ENCODE measurements around the gene C8B. TPM values are rescaled to one million over a fixed set of nuclear protein-coding genes. Genes with fewer than 3 reads are reported as not detected.

Gene C8B
- polyA plus RNA-seq, 1 donor from 2014 or later, result not detected

GRCh38 chr1:56901716-56902115, 64.1 kb downstream of the C8B start:
- TF ChIP-seq EZH2 (IDR thresholded peaks at IDR 0.05; ENCODE audit: borderline replicate concordance, insufficient read depth, low read length, poor library complexity, severe bottlenecking) (no peak), TAF1 (IDR thresholded peaks at IDR 0.05; ENCODE audit: low read depth) (no peak)
- TF ChIP-seq, protein P1, sequence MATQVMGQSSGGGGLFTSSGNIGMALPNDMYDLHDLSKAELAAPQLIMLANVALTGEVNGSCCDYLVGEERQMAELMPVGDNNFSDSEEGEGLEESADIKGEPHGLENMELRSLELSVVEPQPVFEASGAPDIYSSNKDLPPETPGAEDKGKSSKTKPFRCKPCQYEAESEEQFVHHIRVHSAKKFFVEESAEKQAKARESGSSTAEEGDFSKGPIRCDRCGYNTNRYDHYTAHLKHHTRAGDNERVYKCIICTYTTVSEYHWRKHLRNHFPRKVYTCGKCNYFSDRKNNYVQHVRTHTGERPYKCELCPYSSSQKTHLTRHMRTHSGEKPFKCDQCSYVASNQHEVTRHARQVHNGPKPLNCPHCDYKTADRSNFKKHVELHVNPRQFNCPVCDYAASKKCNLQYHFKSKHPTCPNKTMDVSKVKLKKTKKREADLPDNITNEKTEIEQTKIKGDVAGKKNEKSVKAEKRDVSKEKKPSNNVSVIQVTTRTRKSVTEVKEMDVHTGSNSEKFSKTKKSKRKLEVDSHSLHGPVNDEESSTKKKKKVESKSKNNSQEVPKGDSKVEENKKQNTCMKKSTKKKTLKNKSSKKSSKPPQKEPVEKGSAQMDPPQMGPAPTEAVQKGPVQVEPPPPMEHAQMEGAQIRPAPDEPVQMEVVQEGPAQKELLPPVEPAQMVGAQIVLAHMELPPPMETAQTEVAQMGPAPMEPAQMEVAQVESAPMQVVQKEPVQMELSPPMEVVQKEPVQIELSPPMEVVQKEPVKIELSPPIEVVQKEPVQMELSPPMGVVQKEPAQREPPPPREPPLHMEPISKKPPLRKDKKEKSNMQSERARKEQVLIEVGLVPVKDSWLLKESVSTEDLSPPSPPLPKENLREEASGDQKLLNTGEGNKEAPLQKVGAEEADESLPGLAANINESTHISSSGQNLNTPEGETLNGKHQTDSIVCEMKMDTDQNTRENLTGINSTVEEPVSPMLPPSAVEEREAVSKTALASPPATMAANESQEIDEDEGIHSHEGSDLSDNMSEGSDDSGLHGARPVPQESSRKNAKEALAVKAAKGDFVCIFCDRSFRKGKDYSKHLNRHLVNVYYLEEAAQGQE (IDR thresholded peaks at IDR 0.05; ENCODE audit: borderline replicate concordance), result no peak

GRCh38 chr1:56898879-56899278, 66.9 kb downstream of the C8B start:
- Histone ChIP-seq H3K9me3 (ENCODE audit: low read length) (no peaks in the 10 kb centered on the region), H4K20me1 (ENCODE audit: insufficient read depth) (no peaks in the 10 kb centered on the region), H3K4me3 (ENCODE audit: low read length) (peak overlapping the region; percentile 36), H2AFZ (ENCODE audit: low read depth, low read length) (no peak overlapping the region), H3F3A (ENCODE audit: insufficient read depth, low read length, poor library complexity, severe bottlenecking) (no peaks in the 10 kb centered on the region), H3K4me2 (ENCODE audit: low read length) (no peak overlapping the region), H3K79me2 (replicated peaks; ENCODE audit: insufficient read depth, low read length) (no peaks in the 10 kb centered on the region), H3K27ac (ENCODE audit: low read length) (peak overlapping the region; percentile 52), H3K9me2 (ENCODE audit: insufficient read depth, low read length) (no peaks in the 10 kb centered on the region), H3K36me3 (ENCODE audit: insufficient read depth, low read length) (no peaks in the 10 kb centered on the region), H3K27me3 (ENCODE audit: insufficient read depth, low read depth, low read length) (no peaks in the 10 kb centered on the region), H3K9ac (ENCODE audit: low read length) (no peak overlapping the region)
- TF ChIP-seq TAF1 (IDR thresholded peaks at IDR 0.05; ENCODE audit: low read depth) (no peak), EP300 (conservative IDR thresholded peaks at IDR 0.05; ENCODE audit: poor library complexity, severe bottlenecking) (peak; percentile 77), MXI1 (conservative IDR thresholded peaks at IDR 0.05; ENCODE audit: poor library complexity, severe bottlenecking) (no peak), EZH2 (IDR thresholded peaks at IDR 0.05; ENCODE audit: borderline replicate concordance, insufficient read depth, low read length, poor library complexity, severe bottlenecking) (no peak), CTCF (IDR thresholded peaks at IDR 0.05; ENCODE audit: poor library complexity, severe bottlenecking) (no peak), POLR2AphosphoS5 (IDR thresholded peaks at IDR 0.05) (peak; percentile 31), SMC3 (conservative IDR thresholded peaks at IDR 0.05; ENCODE audit: poor library complexity) (no peak), RAD21 (conservative IDR thresholded peaks at IDR 0.05) (no peak)
- TF ChIP-seq, protein P1 (IDR thresholded peaks at IDR 0.05; ENCODE audit: borderline replicate concordance), result peak; percentile 38

More at GRCh38 chr1:56901716-56902115, 64.1 kb downstream of the C8B start:
- no peak overlapping the region for H3K4me3 ChIP-seq (ENCODE audit: low read length)
- H3K9ac ChIP-seq (ENCODE audit: low read length), result no peak overlapping the region
- no peak overlapping the region for H3K27ac ChIP-seq (ENCODE audit: low read length)
- H2AFZ ChIP-seq (ENCODE audit: low read depth, low read length), result no peak overlapping the region
- no peaks in the 10 kb centered on the region for H3K9me3 ChIP-seq (ENCODE audit: low read length)
- no peaks in the 10 kb centered on the region for H3K79me2 ChIP-seq (replicated peaks; ENCODE audit: insufficient read depth, low read length)
- no peaks in the 10 kb centered on the region for H3K9me2 ChIP-seq (ENCODE audit: insufficient read depth, low read length)
- H3K27me3 ChIP-seq (ENCODE audit: insufficient read depth, low read depth, low read length), result no peaks in the 10 kb centered on the region
- H3K36me3 ChIP-seq (ENCODE audit: insufficient read depth, low read length), result no peaks in the 10 kb centered on the region
- H3F3A ChIP-seq (ENCODE audit: insufficient read depth, low read length, poor library complexity, severe bottlenecking), result no peaks in the 10 kb centered on the region
- H3K4me2 ChIP-seq (ENCODE audit: low read length), result no peak overlapping the region
- H4K20me1 ChIP-seq (ENCODE audit: insufficient read depth), result no peaks in the 10 kb centered on the region
